A549 treated with Mapracorat at 1 μM for 4 hours (cell line): Measurements from ENCODE around the gene MAP9. TPM values are rescaled to one million over a fixed set of nuclear protein-coding genes. Genes with fewer than 3 reads are reported as not detected.

ENCODE experiments used
- total RNA-seq: library from RNA; stranded (reverse); fragments of 200-300 nt; extraction: Qiagen RNA extraction; gene quantifications from 5 replicates; pipeline ENCODE4 v1.2.3, GENCODE V29; 2022

MAP9 gene
- 4.0 to 5.5 TPM (median 4.7 TPM) in 5 replicates for total RNA-seq

GRCh38 chr4:155376387-155377268, at the start of gene MAP9:
TSS of gene MAP9 (minus strand) at chr4:155376965. CDS start at chr4:155375850, 1,115 bp downstream.

Other genes with a start within 250 kb of the MAP9 start
- not detected in 5 replicates for gene NPY2R, start 168.3 kb downstream of the MAP9 start, total RNA-seq